Measurements from ENCODE around the gene TYSND1. TPM values are rescaled to one million over a fixed set of nuclear protein-coding genes. Genes with fewer than 3 reads are reported as not detected.
"Not testable (repeated sequence)": the region's sequence is repeated elsewhere in the genome, so short reads cannot be mapped to it uniquely, and the experiment has no call there.

The TYSND1 gene
- total RNA-seq, 1 donor from 2014 or later: 12.3 TPM

GRCh38 chr10:70111496-70111895 lies 35.0 kb downstream of the TYSND1 start:
- intact Hi-C loops (cut with DNase I): no loop called here
- Histone ChIP-seq H3K36me3 (peaks cover 46 to 56% of the 10 kb centered on the region in 2 donors), H3K9me3 (no peaks in the 10 kb centered on the region), H3K4me1 (no peaks in the 10 kb centered on the region), H3K4me3 (no peak overlapping the region), H3K27me3 (no peaks in the 10 kb centered on the region), H3K27ac (no peak overlapping the region)
- no peak for DNase-seq (ENCODE audit: low spot score in 2 of 2)
- TF ChIP-seq CTCF (IDR thresholded peaks at IDR 0.05): no peak

- no peak overlapping the region for H3K27ac ChIP-seq
- intact Hi-C loops (cut with DNase I): no loop called here
- H3K9me3 ChIP-seq: no peaks in the 10 kb centered on the region
- peaks cover 37 to 42% of the 10 kb centered on the region in 2 donors for H3K36me3 ChIP-seq
- no peak for TF ChIP-seq CTCF (IDR thresholded peaks at IDR 0.05)
- no peak for DNase-seq (ENCODE audit: low spot score in 2 of 2)
- H3K4me1 ChIP-seq: no peaks in the 10 kb centered on the region
- H3K4me3 ChIP-seq: no peak overlapping the region
- no peaks in the 10 kb centered on the region for H3K27me3 ChIP-seq
Observed at GRCh38 chr10:70109064-70109729, 37.3 kb downstream of the TYSND1 start.

GRCh38 chr10:70106958-70107791 lies 39.3 kb downstream of the TYSND1 start:
- intact Hi-C loops (cut with DNase I): no loop called here

GRCh38 chr10:70101668-70102067 lies 44.8 kb downstream of the TYSND1 start:
- intact Hi-C loops (cut with DNase I): no loop called here
- Histone ChIP-seq H3K4me1 (no peaks in the 10 kb centered on the region), H3K27me3 (no peaks in the 10 kb centered on the region), H3K9me3 (no peaks in the 10 kb centered on the region), H3K4me3 (no peak overlapping the region), H3K36me3 (no peaks in the 10 kb centered on the region), H3K27ac (no peak overlapping the region)
- no peak for TF ChIP-seq CTCF (IDR thresholded peaks at IDR 0.05)
- no peak for DNase-seq (ENCODE audit: low spot score in 2 of 2)

More at GRCh38 chr10:70106958-70107791, 39.3 kb downstream of the TYSND1 start:
- TF ChIP-seq CTCF (IDR thresholded peaks at IDR 0.05): peak in 2 of 3 experiments; percentile 20 to 32
- no peak overlapping the region for H3K4me3 ChIP-seq
- no peak overlapping the region for H3K27ac ChIP-seq
- peaks cover 17 to 22% of the 10 kb centered on the region in 2 donors for H3K36me3 ChIP-seq
- H3K27me3 ChIP-seq: no peaks in the 10 kb centered on the region
- no peaks in the 10 kb centered on the region for H3K4me1 ChIP-seq
- DNase-seq (ENCODE audit: low spot score in 2 of 2): no peak
- H3K9me3 ChIP-seq: no peaks in the 10 kb centered on the region

GRCh38 chr10:70101068-70101562 lies 45.4 kb downstream of the TYSND1 start:
- H3K36me3 ChIP-seq; intact Hi-C loops (cut with DNase I); DNase-seq (ENCODE audit: low spot score in 2 of 2); H3K27ac ChIP-seq; H3K4me3 ChIP-seq; H3K4me1 ChIP-seq; H3K9me3 ChIP-seq; H3K27me3 ChIP-seq: not testable (repeated sequence)

- no peak for DNase-seq (ENCODE audit: low spot score in 2 of 2)
- Histone ChIP-seq H3K27ac (no peak overlapping the region), H3K36me3 (peaks cover 0 to 3% of the 10 kb centered on the region in 2 donors), H3K9me3 (no peaks in the 10 kb centered on the region), H3K4me3 (no peak overlapping the region), H3K27me3 (no peaks in the 10 kb centered on the region), H3K4me1 (no peaks in the 10 kb centered on the region)
- intact Hi-C loops (cut with DNase I): no loop called here
- TF ChIP-seq CTCF (IDR thresholded peaks at IDR 0.05): no peak
Observed at GRCh38 chr10:70098271-70098670, 48.2 kb downstream of the TYSND1 start.
